GM21825 (cell line): ENCODE results near the gene CFDP1.
A peak's percentile ranks its signal among the peaks of the same experiment; 100 is the strongest.

Experiments
- ATAC-seq: cut with Tn5 transposase; IDR thresholded peaks from one replicate; pipeline ENCODE4 v1.9.1; 2021; ENCODE audit warnings: mild to moderate bottlenecking, moderate library complexity; ENCODE audit not compliant: unreplicated experiment

CFDP1 gene

GRCh38 chr16:75415169-75415905 is 18.0 kb downstream of the CFDP1 start:
- no peak for ATAC-seq

DNA sequence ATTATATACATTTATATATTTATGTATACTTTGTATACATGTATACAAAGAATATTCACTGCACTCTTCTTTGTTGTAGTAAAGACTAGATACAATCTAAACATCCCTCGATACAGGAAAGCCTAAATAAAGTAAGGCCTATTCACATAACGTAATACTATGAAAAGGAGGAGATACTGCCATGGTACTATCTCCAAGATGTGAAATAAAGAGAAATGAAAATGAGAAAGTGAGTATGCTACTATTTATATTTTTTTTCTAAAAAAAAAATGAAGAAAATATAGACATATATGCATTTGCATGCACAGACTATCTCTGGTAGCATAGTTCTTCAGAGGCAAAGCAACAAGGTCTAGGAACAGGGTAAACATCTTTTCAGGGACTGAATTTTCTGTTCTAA is 19.4 kb downstream of the CFDP1 start:
- no peak for ATAC-seq

- no peak for ATAC-seq
These were observed 26.4 kb downstream of the CFDP1 start for GRCh38 chr16:75406943-75407342.

- ATAC-seq, result no peak
These were observed 30.4 kb downstream of the CFDP1 start for GRCh38 chr16:75402821-75403475.

- ATAC-seq, result no peak
These were observed 31.0 kb downstream of the CFDP1 start for GRCh38 chr16:75402159-75402820.

GRCh38 chr16:75401691-75402090 is 31.6 kb downstream of the CFDP1 start:
- no peak for ATAC-seq

DNA sequence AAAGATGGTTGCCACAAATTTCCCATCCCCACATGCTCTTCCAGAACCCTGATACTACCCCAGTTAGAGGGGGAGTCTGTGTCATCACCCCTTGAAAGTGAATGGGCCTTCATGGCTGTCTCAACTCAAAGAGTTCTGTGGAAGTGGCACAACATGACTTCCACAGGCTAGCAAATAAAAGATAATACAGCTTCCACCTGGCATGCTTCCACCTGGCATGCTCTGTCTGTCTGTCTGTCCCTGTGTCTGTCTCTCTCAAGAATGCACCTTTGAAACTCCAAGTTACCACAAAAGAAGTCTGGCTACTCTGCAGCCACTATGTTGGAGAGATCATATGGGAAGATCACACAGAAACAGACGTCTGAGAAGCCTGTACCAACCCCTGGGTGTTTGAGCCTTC is 35.0 kb downstream of the CFDP1 start:
- no peak for ATAC-seq

GRCh38 chr16:75394941-75395340 is 38.4 kb downstream of the CFDP1 start:
- no peak for ATAC-seq

DNA sequence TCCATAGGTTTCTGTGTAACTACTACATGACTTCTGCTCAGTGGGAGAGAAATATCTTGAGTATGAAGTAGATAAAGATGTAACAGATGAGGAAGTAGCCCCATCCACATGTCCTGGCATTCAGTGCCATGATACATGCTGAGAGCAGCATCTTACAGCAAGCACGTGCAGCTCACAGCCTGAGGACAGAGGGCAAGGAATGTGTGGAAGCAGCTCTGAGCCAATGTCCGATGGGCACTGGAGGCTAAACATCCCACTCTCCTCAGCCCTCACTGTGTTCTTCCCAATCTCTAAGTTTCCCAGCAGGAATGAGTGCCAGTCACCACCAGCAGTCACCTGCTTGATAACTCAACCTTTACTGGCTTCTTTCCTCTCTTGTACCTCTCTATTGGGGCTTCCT is 40.4 kb downstream of the CFDP1 start:
- no peak for ATAC-seq

DNA sequence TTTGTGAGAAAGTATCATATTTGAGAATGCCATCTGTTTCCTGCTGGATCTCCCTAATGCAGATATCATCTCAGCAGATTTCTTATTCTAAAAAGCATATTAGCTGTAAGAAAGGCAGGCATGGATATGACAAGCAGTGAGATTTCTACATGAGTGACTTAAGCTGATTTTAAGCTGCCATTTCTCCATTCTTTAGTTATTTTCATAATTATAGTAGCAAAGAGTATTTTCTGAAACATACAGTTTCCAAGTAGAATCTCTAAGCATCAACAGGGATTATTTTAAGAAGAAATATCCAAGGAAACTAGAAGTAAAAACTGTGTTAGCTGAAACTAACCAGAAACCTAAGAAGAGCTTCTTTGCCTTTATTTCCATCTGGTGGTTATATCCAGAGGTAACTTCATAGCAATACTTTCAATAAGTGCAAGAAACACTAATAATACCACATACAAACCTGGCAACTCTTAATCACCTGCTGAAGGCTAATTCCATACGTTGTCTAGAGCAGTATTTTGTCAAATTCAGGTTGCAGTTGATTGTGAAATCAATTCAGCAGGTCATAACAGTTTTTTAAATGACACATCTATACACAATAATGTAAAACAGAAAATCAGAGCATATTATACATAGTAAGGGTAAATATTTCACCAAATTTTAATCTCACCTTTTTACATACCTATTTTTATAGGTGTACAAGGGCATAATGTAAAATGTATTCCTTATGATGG is 42.2 kb downstream of the CFDP1 start:
- ATAC-seq, result no peak

GRCh38 chr16:75389096-75389690 is 44.1 kb downstream of the CFDP1 start:
- no peak for ATAC-seq

DNA sequence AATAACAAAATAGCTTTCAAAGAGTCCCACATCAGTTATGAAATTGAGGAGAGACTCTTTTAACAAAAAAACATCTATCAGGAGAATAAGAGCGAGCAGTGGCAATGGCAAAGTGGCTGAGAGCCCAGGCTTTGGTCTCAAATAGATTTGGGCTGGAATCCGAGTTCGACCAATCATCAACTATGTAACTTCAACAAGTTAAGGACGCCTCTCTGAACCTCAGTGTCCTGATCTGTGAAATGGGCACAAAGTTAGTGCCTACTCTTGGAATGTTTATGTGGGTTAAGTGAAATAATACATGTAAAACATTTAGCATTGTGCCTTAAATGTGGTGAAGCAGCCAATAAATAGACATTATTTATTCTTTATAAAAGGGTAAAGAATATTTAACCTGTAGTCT is 45.4 kb downstream of the CFDP1 start:
- ATAC-seq, result no peak

DNA sequence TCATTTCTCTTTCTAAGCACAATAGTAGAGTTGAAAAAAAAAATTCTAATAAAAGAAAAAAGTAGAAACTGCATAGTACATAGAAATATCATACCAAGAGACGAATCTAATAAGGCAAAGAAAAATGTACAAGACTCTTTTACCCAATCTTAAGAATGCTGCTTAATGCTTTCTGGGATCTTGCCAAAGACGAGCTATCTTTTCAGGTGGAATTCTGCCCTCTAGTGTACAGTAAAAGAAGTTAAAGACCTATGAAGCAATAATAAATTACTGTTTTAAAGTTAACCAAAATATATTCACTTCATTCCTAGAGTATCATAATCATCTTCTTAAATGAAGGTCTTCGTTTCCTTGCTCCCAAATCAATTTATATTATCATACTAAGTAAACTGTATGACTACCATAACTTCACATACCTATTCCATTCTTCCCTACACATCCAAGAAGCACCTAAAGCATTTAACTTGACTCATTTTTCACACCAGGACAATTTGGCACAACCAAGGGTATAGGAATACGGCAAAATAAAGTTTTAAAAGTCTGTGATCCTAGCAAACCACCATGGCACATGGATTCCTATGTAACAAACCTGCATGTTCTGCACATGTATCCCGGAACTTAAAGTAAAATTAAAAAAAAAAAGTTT is 47.7 kb downstream of the CFDP1 start:
- no peak for ATAC-seq

GRCh38 chr16:75383141-75383540 is 50.2 kb downstream of the CFDP1 start:
- ATAC-seq, result no peak

DNA sequence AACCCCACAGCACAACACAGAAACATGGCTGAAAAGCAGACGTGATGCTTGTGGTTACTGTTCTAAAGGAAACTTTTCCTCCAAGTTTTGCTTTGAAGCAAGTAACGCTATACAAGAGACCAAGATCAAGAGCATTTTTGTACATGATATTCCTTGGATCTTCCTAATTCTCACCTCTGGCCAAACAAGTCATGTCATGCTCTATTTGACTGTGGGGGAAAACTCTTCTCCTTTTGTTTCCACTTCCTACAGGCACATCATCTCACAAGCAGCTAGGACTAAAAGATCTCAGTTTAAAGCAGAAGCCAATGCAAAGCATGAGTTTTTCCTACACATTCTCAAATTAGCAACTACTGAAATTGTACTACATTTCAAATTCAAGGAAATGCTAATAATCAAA is 50.7 kb downstream of the CFDP1 start:
- ATAC-seq, result no peak

GRCh38 chr16:75380870-75381269 is 52.4 kb downstream of the CFDP1 start:
- ATAC-seq, result no peak

DNA sequence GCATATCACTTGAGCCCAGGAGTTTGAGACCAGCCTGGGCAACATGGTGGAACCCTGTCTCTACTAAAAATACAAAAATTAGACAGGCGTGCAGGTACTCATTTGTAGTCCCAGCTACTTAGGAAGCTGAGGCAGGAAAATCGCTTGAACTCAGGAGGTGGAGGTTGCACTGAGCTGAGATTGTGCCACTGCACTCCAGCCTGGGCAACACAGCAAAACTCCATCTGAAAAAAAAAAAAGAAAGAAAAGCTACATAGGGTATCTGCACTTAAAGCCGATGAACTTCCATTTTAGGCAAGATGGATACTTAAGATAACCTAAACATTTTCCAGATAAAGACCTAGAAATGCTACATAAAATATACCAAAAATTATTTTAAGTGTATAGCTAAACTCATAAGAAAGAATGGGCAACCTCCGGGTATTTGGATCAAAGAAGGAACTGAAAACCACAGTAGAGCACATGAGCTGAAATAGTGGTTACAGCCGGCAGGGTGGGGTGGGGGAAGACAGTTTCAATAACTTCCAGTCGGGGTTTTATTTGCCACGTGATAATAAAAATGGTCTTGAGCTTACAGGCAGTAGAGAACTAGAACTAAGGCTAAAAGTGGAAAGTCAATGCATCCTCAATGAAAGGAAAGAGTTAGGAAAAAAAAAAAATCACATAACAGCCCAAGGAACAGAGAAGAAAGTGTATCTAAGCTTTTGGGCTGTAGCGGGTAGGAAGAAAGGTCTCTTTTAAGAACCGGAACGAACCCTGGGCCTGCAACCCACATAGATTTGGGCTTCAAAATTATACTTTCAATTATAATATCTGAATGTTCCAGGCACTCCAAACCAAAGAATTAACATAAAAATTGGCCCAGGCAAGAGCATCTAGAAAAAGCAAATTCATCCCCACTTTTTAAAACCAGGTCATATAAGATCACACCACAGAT is 53.1 kb downstream of the CFDP1 start:
- peak; percentile 82 for ATAC-seq

GRCh38 chr16:75379339-75379738 is 54.0 kb downstream of the CFDP1 start:
- peak; percentile 37 for ATAC-seq

DNA sequence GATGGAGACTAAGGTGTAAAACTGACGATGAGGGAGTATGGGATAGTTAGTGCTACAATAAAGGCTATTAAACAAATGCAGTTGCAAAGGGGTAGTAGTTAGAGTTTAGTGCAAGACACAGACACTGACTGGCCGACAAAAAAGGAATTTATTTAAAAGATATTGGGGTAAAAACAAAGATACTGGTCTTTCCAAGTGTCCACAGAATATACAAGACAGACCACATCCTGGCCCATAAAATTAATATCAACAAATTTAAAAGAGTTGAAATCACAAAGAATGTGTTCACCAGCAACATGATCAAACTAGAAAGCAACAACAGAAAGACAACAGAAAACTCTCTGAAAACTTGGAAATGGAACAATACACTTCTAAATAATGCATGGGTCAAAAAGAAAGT is 54.7 kb downstream of the CFDP1 start:
- ATAC-seq, result no peak
